Mesothelial cell of epicardium (in vitro differentiated cells): ENCODE results near the gene IKBKE. TPM values are rescaled to one million over a fixed set of nuclear protein-coding genes. Genes with fewer than 3 reads are reported as not detected.

Experiments used
- DNase-seq, 2 experiments: peaks; one replicate each; pipeline ENCODE4 v3.0.0; 2021; ENCODE audit warnings: low spot score in 2 of 2; ENCODE audit not compliant: unreplicated experiment in 2 of 2
- H3K27ac Mint-ChIP-seq: 2 replicates; pipeline ENCODE4 v1.8.0; 2021; ENCODE audit warnings: mixed read lengths
- H3K27me3 Mint-ChIP-seq: 2 replicates; pipeline ENCODE4 v1.8.0; 2021; ENCODE audit warnings: low read depth, mixed read lengths
- H3K36me3 Mint-ChIP-seq: 2 replicates; pipeline ENCODE4 v1.8.0; 2021; ENCODE audit warnings: mixed read lengths
- H3K4me1 Mint-ChIP-seq: 2 replicates; pipeline ENCODE4 v1.8.0; 2021; ENCODE audit warnings: mixed read lengths
- H3K4me3 Mint-ChIP-seq: 2 replicates; pipeline ENCODE4 v1.8.0; 2021; ENCODE audit warnings: mild to moderate bottlenecking, moderate library complexity, mixed read lengths
- H3K9me3 Mint-ChIP-seq: 2 replicates; pipeline ENCODE4 v1.8.0; 2021; ENCODE audit warnings: mixed read lengths
- microRNA-seq: library from miRNA; unstranded; fragments of <30 nt; microRNA quantifications from one replicate; pipeline ENCODE4 v1.2.0, GENCODE V29; 2021; ENCODE audit warnings: inconsistent platforms, mixed read lengths
- total RNA-seq: library from RNA; stranded (reverse); gene quantifications from 3 replicates; pipeline ENCODE4 v1.2.1, GENCODE V29; 2021
- TF ChIP-seq, protein P1 (sequence below): fragments of 200-600 bp; sonication (generic); IDR thresholded peaks from one replicate; pipeline ENCODE4 v1.5.0; 2021; ENCODE audit warnings: antibody characterized with exemption; ENCODE audit not compliant: unreplicated experiment

IKBKE gene
- total RNA-seq, 1 donor from 2014 or later, result 7.9 TPM

GRCh38 chr1:206541236-206541833, 71.1 kb downstream of the IKBKE start:
- Mint-ChIP-seq H3K27ac (no peak overlapping the region), H3K4me1 (peaks cover 18% of the 10 kb centered on the region), H3K4me3 (no peak overlapping the region), H3K9me3 (no peaks in the 10 kb centered on the region), H3K27me3 (peaks cover 4% of the 10 kb centered on the region), H3K36me3 (no peaks in the 10 kb centered on the region)
- DNase-seq, result no peak
- TF ChIP-seq, protein P1, sequence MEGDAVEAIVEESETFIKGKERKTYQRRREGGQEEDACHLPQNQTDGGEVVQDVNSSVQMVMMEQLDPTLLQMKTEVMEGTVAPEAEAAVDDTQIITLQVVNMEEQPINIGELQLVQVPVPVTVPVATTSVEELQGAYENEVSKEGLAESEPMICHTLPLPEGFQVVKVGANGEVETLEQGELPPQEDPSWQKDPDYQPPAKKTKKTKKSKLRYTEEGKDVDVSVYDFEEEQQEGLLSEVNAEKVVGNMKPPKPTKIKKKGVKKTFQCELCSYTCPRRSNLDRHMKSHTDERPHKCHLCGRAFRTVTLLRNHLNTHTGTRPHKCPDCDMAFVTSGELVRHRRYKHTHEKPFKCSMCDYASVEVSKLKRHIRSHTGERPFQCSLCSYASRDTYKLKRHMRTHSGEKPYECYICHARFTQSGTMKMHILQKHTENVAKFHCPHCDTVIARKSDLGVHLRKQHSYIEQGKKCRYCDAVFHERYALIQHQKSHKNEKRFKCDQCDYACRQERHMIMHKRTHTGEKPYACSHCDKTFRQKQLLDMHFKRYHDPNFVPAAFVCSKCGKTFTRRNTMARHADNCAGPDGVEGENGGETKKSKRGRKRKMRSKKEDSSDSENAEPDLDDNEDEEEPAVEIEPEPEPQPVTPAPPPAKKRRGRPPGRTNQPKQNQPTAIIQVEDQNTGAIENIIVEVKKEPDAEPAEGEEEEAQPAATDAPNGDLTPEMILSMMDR, result no peak

- TF ChIP-seq, protein P1, result peak; percentile 91
- Mint-ChIP-seq H3K4me3 (no peak overlapping the region), H3K36me3 (no peaks in the 10 kb centered on the region), H3K4me1 (peaks cover 3% of the 10 kb centered on the region), H3K9me3 (no peaks in the 10 kb centered on the region), H3K27ac (no peak overlapping the region), H3K27me3 (peaks cover 8% of the 10 kb centered on the region)
- DNase-seq, result peak; percentile 60 to 87
These were observed 74.4 kb downstream of the IKBKE start for GRCh38 chr1:206544562-206545257.

GRCh38 chr1:206545351-206545750, 75.1 kb downstream of the IKBKE start:
- no peak for DNase-seq
- Mint-ChIP-seq H3K4me1 (peaks cover 3% of the 10 kb centered on the region), H3K4me3 (no peak overlapping the region), H3K27ac (no peak overlapping the region), H3K9me3 (no peaks in the 10 kb centered on the region), H3K27me3 (peaks cover 13% of the 10 kb centered on the region), H3K36me3 (no peaks in the 10 kb centered on the region)
- TF ChIP-seq, protein P1, result no peak

Small RNA genes within 50 kb of the gene (microRNA-seq; reads per million reads assigned to microRNA genes)
- not detected for gene MIR6769B

Other genes with a start within 250 kb of the IKBKE start
- gene RASSF5, start 37.1 kb downstream of the IKBKE start, total RNA-seq, result 6.5 to 7.0 TPM (median 6.8 TPM) in 3 replicates
- gene EIF2D, start 142.0 kb downstream of the IKBKE start, total RNA-seq, result 49.6 to 53.3 TPM (median 52.3 TPM) in 3 replicates
- gene DYRK3, start 165.1 kb downstream of the IKBKE start, total RNA-seq, result 3.3 to 4.6 TPM (median 4.1 TPM) in 3 replicates
- gene MAPKAPK2, start 214.4 kb downstream of the IKBKE start, total RNA-seq, result 59.0 to 60.2 TPM (median 59.1 TPM) in 3 replicates